HG02884 (cell line): ENCODE measurements around the gene GPR146.

Experiments
- ATAC-seq: cut with Tn5 transposase; IDR thresholded peaks from one replicate; pipeline ENCODE4 v1.9.1; 2021; ENCODE audit warnings: mild to moderate bottlenecking, moderate library complexity; ENCODE audit not compliant: unreplicated experiment

Gene GPR146

GRCh38 chr7:1103789-1104515 lies 59.6 kb downstream of the GPR146 start:
- no peak for ATAC-seq

GRCh38 chr7:1104516-1105179 lies 60.3 kb downstream of the GPR146 start:
- ATAC-seq, result no peak

- ATAC-seq, result peak; percentile 61
Observed at GRCh38 chr7:1105189-1105588, 60.8 kb downstream of the GPR146 start.

- no peak for ATAC-seq
Observed at GRCh38 chr7:1106063-1106792, 61.9 kb downstream of the GPR146 start.

- ATAC-seq, result no peak
Observed at GRCh38 chr7:1106793-1107421, 62.6 kb downstream of the GPR146 start.

- no peak for ATAC-seq
Observed at GRCh38 chr7:1108264-1108920, 64.0 kb downstream of the GPR146 start.
